IMR-90 (cell line): ENCODE results near the gene LRRC4C. TPM values are rescaled to one million over a fixed set of nuclear protein-coding genes. Genes with fewer than 3 reads are reported as not detected.

Experiments
- ATAC-seq: fragments of 200-7000 bp; cut with Tn5 transposase; 2 replicates; pipeline ENCODE4 v1.9.1; 2020; ENCODE audit warnings: low read depth, mild to moderate bottlenecking, moderate library complexity
- BruUV-seq: library from RNA; stranded (reverse); fragments of 400-500 nt; replicated peaks from 2 replicates; lab custom pipeline; 2021; lab: Mats Ljungman, UMichigan
- CTCF ChIA-PET: fragments of 300-600 bp; formaldehyde crosslinking; extraction: SDS; loops from one replicate; lab custom pipeline; 2021; ENCODE audit warnings: antibody characterized with exemption; lab: Yijun Ruan, JAX
- POLR2A ChIA-PET: fragments of 300-600 bp; sonication (Branson Sonifier 250); formaldehyde crosslinking; loops from one replicate; lab custom pipeline; 2022; ENCODE audit warnings: antibody characterized with exemption; ENCODE audit not compliant: unreplicated experiment; lab: Charles Lee
- DNase-seq: peaks from one replicate; pipeline ENCODE4 v3.0.0; 2013
- H2AFZ ChIP-seq: replicated peaks from 2 replicates; pipeline ENCODE3; 2013; ENCODE audit warnings: low read length, mild to moderate bottlenecking; ENCODE audit not compliant: poor library complexity
- H2AK5ac ChIP-seq: 2 replicates; pipeline ENCODE4 v1.6.1; 2013; ENCODE audit warnings: low read depth, low read length, inconsistent platforms
- H2AK9ac ChIP-seq: replicated peaks from 2 replicates; pipeline ENCODE3; 2013; ENCODE audit warnings: mild to moderate bottlenecking, low read depth, low read length, moderate library complexity; ENCODE audit not compliant: poor library complexity
- H2BK120ac ChIP-seq: 2 replicates; pipeline ENCODE4 v1.6.1; 2013; ENCODE audit warnings: low read depth, low read length, inconsistent platforms
- H2BK15ac ChIP-seq: 3 replicates; pipeline ENCODE4 v1.6.1; 2013; ENCODE audit warnings: low read depth, low read length, inconsistent platforms
- H2BK20ac ChIP-seq: 2 replicates; pipeline ENCODE4 v1.6.1; 2013; ENCODE audit warnings: low read depth, mild to moderate bottlenecking, inconsistent platforms, low read length, moderate library complexity
- H2BK5ac ChIP-seq: 2 replicates; pipeline ENCODE4 v1.6.1; 2013; ENCODE audit warnings: mild to moderate bottlenecking, low read depth, low read length, inconsistent platforms; ENCODE audit not compliant: poor library complexity, severe bottlenecking
- H3K14ac ChIP-seq: replicated peaks from 2 replicates; pipeline ENCODE4 v1.6.1; 2013; ENCODE audit warnings: low read depth, low read length, inconsistent platforms
- H3K18ac ChIP-seq: 2 replicates; pipeline ENCODE4 v1.6.1; 2013; ENCODE audit warnings: low read depth, low read length, control low read depth
- H3K23ac ChIP-seq: 2 replicates; pipeline ENCODE4 v1.6.1; 2013; ENCODE audit warnings: low read depth, low read length, inconsistent platforms
- H3K27ac ChIP-seq: 2 replicates; pipeline ENCODE4 v1.5.1; 2013; ENCODE audit warnings: mild to moderate bottlenecking, control low read depth, low read length; ENCODE audit not compliant: insufficient read depth
- H3K27me3 ChIP-seq: 2 replicates; pipeline ENCODE4 v1.6.1; 2013; ENCODE audit warnings: low read length; ENCODE audit not compliant: control insufficient read depth, insufficient read depth
- H3K36me3 ChIP-seq: 2 replicates; pipeline ENCODE4 v1.6.1; 2013; ENCODE audit warnings: low read length, mixed read lengths; ENCODE audit not compliant: control insufficient read depth, insufficient read depth
- H3K4ac ChIP-seq: 2 replicates; pipeline ENCODE4 v1.6.1; 2013; ENCODE audit warnings: low read depth, low read length, inconsistent platforms
- H3K4me1 ChIP-seq: 2 replicates; pipeline ENCODE4 v1.6.1; 2013; ENCODE audit warnings: low read length, mixed read lengths; ENCODE audit not compliant: control insufficient read depth, insufficient read depth
- H3K4me2 ChIP-seq: 2 replicates; pipeline ENCODE4 v1.6.1; 2013; ENCODE audit warnings: low read depth, mild to moderate bottlenecking, control low read depth, low read length, moderate library complexity
- H3K4me3 ChIP-seq: 2 replicates; pipeline ENCODE4 v1.5.1; 2013; ENCODE audit warnings: low read depth, mild to moderate bottlenecking, control low read depth, low read length, moderate library complexity; ENCODE audit not compliant: insufficient read depth
- H3K56ac ChIP-seq: 2 replicates; pipeline ENCODE4 v1.6.1; 2013; ENCODE audit warnings: low read length, inconsistent platforms; ENCODE audit not compliant: insufficient read depth; ENCODE audit errors: extremely low read depth
- H3K79me1 ChIP-seq, 2 experiments: 2 replicates each; pipeline ENCODE4 v1.6.1; 2013; ENCODE audit warnings: low read length in 2 of 2, inconsistent platforms in 1 of 2, low read depth in 1 of 2
- H3K9ac ChIP-seq: 2 replicates; pipeline ENCODE4 v1.6.1; 2013; ENCODE audit warnings: low read depth, low read length, control low read depth
- H3K9me1 ChIP-seq: 2 replicates; pipeline ENCODE4 v1.6.1; 2013; ENCODE audit warnings: low read length, inconsistent platforms; ENCODE audit not compliant: insufficient read depth
- H3K9me3 ChIP-seq: 2 replicates; pipeline ENCODE4 v1.6.1; 2013; ENCODE audit warnings: low read length; ENCODE audit not compliant: control insufficient read depth, insufficient read depth
- H4K20me1 ChIP-seq: 2 replicates; pipeline ENCODE4 v1.6.1; 2013; ENCODE audit warnings: low read length, inconsistent platforms; ENCODE audit not compliant: insufficient read depth
- H4K5ac ChIP-seq: 2 replicates; pipeline ENCODE4 v1.6.1; 2013; ENCODE audit warnings: mild to moderate bottlenecking, low read depth, low read length, control low read depth
- H4K8ac ChIP-seq, 2 experiments: 2 replicates each; pipeline ENCODE4 v1.6.1; 2013; ENCODE audit warnings: low read depth in 2 of 2, low read length in 2 of 2, control low read depth in 1 of 2, inconsistent platforms in 1 of 2
- H4K91ac ChIP-seq: 2 replicates; pipeline ENCODE4 v1.6.1; 2013; ENCODE audit warnings: low read depth, low read length, inconsistent platforms; ENCODE audit not compliant: insufficient read depth
- BHLHE40 ChIP-seq: fragments of 150-350 bp; IDR thresholded peaks from 2 replicates; pipeline ENCODE4 v1.6.1; 2016; ENCODE audit warnings: mild to moderate bottlenecking, low read depth, low read length
- CEBPB ChIP-seq: IDR thresholded peaks from 2 replicates; pipeline ENCODE4 v1.6.1; 2012; ENCODE audit warnings: low read depth, low read length, improper control_type of control experiment
- CTCF ChIP-seq: conservative IDR thresholded peaks from 2 replicates; pipeline ENCODE4 v1.5.1; 2012; ENCODE audit warnings: mild to moderate bottlenecking, low read depth, low read length, improper control_type of control experiment
- ELK1 ChIP-seq: fragments of 150-350 bp; IDR thresholded peaks from 2 replicates; pipeline ENCODE4 v1.6.1; 2016; ENCODE audit warnings: low read depth, mild to moderate bottlenecking, low read length, moderate library complexity, borderline replicate concordance
- FOS ChIP-seq: fragments of 150-350 bp; IDR thresholded peaks from 2 replicates; pipeline ENCODE4 v1.6.1; 2016; ENCODE audit warnings: low read depth, low read length
- MXI1 ChIP-seq: IDR thresholded peaks from 2 replicates; pipeline ENCODE4 v1.6.1; 2012; ENCODE audit warnings: low read depth, mild to moderate bottlenecking, low read length, moderate library complexity, borderline replicate concordance
- NFE2L2 ChIP-seq: fragments of 150-350 bp; IDR thresholded peaks from 2 replicates; pipeline ENCODE4 v1.6.1; 2016; ENCODE audit warnings: low read depth, mild to moderate bottlenecking, low read length
- POLR2A ChIP-seq: IDR thresholded peaks from 2 replicates; pipeline ENCODE4 v1.6.1; 2012; ENCODE audit warnings: mild to moderate bottlenecking, low read depth, low read length
- RCOR1 ChIP-seq: IDR thresholded peaks from 2 replicates; pipeline ENCODE4 v1.6.1; 2012; ENCODE audit warnings: mild to moderate bottlenecking, low read length, improper control_type of control experiment; ENCODE audit not compliant: insufficient replicate concordance
- WGBS, 2 experiments: methylation state at CpG; one replicate each; pipeline versions ENCODE4 v1.1.5 to v1.1.7; 2013; ENCODE audit warnings: missing lambda C conversion rate in 2 of 2; ENCODE audit not compliant: insufficient read length in 1 of 2; ENCODE audit errors: extremely low coverage in 2 of 2; 5-methylcytosine and 5-hydroxymethylcytosine counted together
- dilution Hi-C: fragments of 300-500 bp; cut with HindIII; formaldehyde crosslinking; loops from one replicate; pipeline ENCODE4 v1.14.3; 2018; ENCODE audit warnings: low sequenced_read_pairs; ENCODE audit not compliant: unreplicated experiment
- in situ Hi-C: fragments of 300-500 bp; cut with MboI; formaldehyde crosslinking; loops from 3 replicates; pipeline ENCODE4 v1.14.3; 2019; ENCODE audit warnings: low sequenced_read_pairs, inconsistent platforms, mixed read lengths
- intact Hi-C: fragments of 100-400 bp; cut with micrococcal nuclease; formaldehyde crosslinking; loops from 2 replicates; pipeline ENCODE4 v1.10.0; 2022
- polyA plus RNA-seq, 3 experiments: library from polyadenylated mRNA; depleted of rRNA; stranded (reverse); fragments of >200 nt; gene quantifications; 2 replicates each; pipeline ENCODE4 v1.2.3, GENCODE V29; 2012; ENCODE audit warnings: low replicate concordance in 1 of 3
- total RNA-seq: library from RNA; depleted of rRNA; stranded (reverse); fragments of >200 nt; gene quantifications from 2 replicates; pipeline ENCODE4 v1.2.3, GENCODE V29; 2012

Gene LRRC4C
- total and polyA plus RNA-seq, 2 of the 4 experiments (the other 2 are of a cell fraction): under 0.01 to 0.03 TPM

- H3K4me1 ChIP-seq: no peaks in the 10 kb centered on the region
- no peak overlapping the region for H3K4me3 ChIP-seq
- no peak overlapping the region for H3K27ac ChIP-seq
- H3K23ac ChIP-seq: no peak overlapping the region
- no peak overlapping the region for H3K18ac ChIP-seq
- H3K9me1 ChIP-seq: no peaks in the 10 kb centered on the region
- H3K27me3 ChIP-seq: no peaks in the 10 kb centered on the region
- no peak overlapping the region for H2AK9ac ChIP-seq
- no TSS peak for BruUV-seq
- H3K56ac ChIP-seq: no peak overlapping the region
- no peaks in the 10 kb centered on the region for H3K79me1 ChIP-seq
- ChIA-PET POLR2A (no interaction called here), CTCF (no interaction called here)
- dilution Hi-C loops (no loop called here), intact Hi-C loops (no loop called here), in situ Hi-C loops (no loop called here)
- no peak for TF ChIP-seq MXI1
- TF ChIP-seq ELK1: no peak
- TF ChIP-seq RCOR1: no peak
- TF ChIP-seq FOS: no peak
- TF ChIP-seq CTCF: no peak
- no peak for TF ChIP-seq POLR2A
- TF ChIP-seq CEBPB: no peak
- TF ChIP-seq NFE2L2: no peak
- TF ChIP-seq BHLHE40: no peak
- H2BK20ac ChIP-seq: no peak overlapping the region
- no peak overlapping the region for H4K8ac ChIP-seq
- DNase-seq (no peak), ATAC-seq (no peak)
- no peak overlapping the region for H2BK5ac ChIP-seq
- H4K91ac ChIP-seq: no peak overlapping the region
- H3K4me2 ChIP-seq: no peak overlapping the region
- no peak overlapping the region for H4K5ac ChIP-seq
- H2BK15ac ChIP-seq: no peak overlapping the region
- no CpG with 5 or more reads among the region's 2 CpGs for WGBS, 2 experiments
- no peak overlapping the region for H2BK120ac ChIP-seq
- H2AFZ ChIP-seq: no peak overlapping the region
- H4K20me1 ChIP-seq: no peaks in the 10 kb centered on the region
- 0 out of 2 replicates have a peak, but pooled peaks cover 4% of the 10 kb centered on the region for H3K9me3 ChIP-seq
- no peak overlapping the region for H2AK5ac ChIP-seq
- no peak overlapping the region for H3K4ac ChIP-seq
- no peak overlapping the region for H3K14ac ChIP-seq
- H3K9ac ChIP-seq: no peak overlapping the region
- no peaks in the 10 kb centered on the region for H3K36me3 ChIP-seq
These were observed 140.0 kb downstream of the LRRC4C start for GRCh38 chr11:41319434-41319833.
